Liver (tissue), 9 donors: ENCODE measurements around the gene NUBP1. TPM values are rescaled to one million over a fixed set of nuclear protein-coding genes. Genes with fewer than 3 reads are reported as not detected.
"Not testable (repeated sequence)": the region's sequence is repeated elsewhere in the genome, so short reads cannot be mapped to it uniquely, and the experiment has no call there.

ENCODE experiments used
- DNase-seq: peaks from one replicate; pipeline ENCODE4 v3.0.0-alpha.2; 2017; ENCODE audit warnings: low spot score
- H3K27ac ChIP-seq, 2 donors: one replicate each; pipeline ENCODE4 v1.7.0; 2013; ENCODE audit warnings: inconsistent platforms in 2 of 2, low read length in 2 of 2, control low read depth in 1 of 2, low read depth in 1 of 2, mild to moderate bottlenecking in 1 of 2
- H3K27me3 ChIP-seq, 4 donors: one replicate each; pipeline versions ENCODE4 v1.6.1 to v1.7.0; 2013; ENCODE audit warnings: low read length in 3 of 4, inconsistent platforms in 1 of 4, mild to moderate bottlenecking in 1 of 4, moderate library complexity in 1 of 4; ENCODE audit not compliant: control insufficient read depth in 4 of 4, insufficient read depth in 4 of 4
- H3K36me3 ChIP-seq, 4 donors: one replicate each; pipeline versions ENCODE4 v1.6.1 to v1.7.0; 2013; ENCODE audit warnings: low read length in 3 of 4, mild to moderate bottlenecking in 3 of 4, low read depth in 1 of 4, moderate library complexity in 1 of 4; ENCODE audit not compliant: control insufficient read depth in 4 of 4, insufficient read depth in 3 of 4
- H3K4me1 ChIP-seq, 4 donors: one replicate each; pipeline versions ENCODE4 v1.6.1 to v1.7.0; 2013; ENCODE audit warnings: low read length in 3 of 4, mild to moderate bottlenecking in 3 of 4, moderate library complexity in 1 of 4; ENCODE audit not compliant: control insufficient read depth in 4 of 4, insufficient read depth in 4 of 4
- H3K4me3 ChIP-seq, 3 donors: one replicate each; pipeline versions ENCODE4 v1.6.1 to v1.7.0; 2013; ENCODE audit warnings: low read length in 3 of 3, control low read depth in 1 of 3, low read depth in 1 of 3, mild to moderate bottlenecking in 1 of 3
- H3K9ac ChIP-seq, 2 donors: one replicate each; pipeline ENCODE4 v1.7.0; 2013; ENCODE audit warnings: low read length in 2 of 2, mild to moderate bottlenecking in 2 of 2, moderate library complexity in 2 of 2, control low read depth in 1 of 2, low read depth in 1 of 2
- H3K9me3 ChIP-seq, 4 donors: one replicate each; pipeline versions ENCODE4 v1.6.1 to v1.7.0; 2013; ENCODE audit warnings: low read length in 3 of 4; ENCODE audit not compliant: control insufficient read depth in 4 of 4
- CTCF ChIP-seq: fragments of 150-350 bp; IDR thresholded peaks from 2 replicates; pipeline ENCODE4 v1.5.1; 2017; ENCODE audit warnings: improper control_type of control experiment, low read depth, low read length; ENCODE audit not compliant: missing input control
- EGR1 ChIP-seq, 2 donors: IDR thresholded peaks; 2 replicates each; pipeline ENCODE4 v1.6.1; 2016 to 2018; ENCODE audit warnings: antibody characterized with exemption in 2 of 2, low read depth in 2 of 2
- HNF4A ChIP-seq, 2 donors: conservative IDR thresholded peaks; 2 replicates each; pipeline ENCODE4 v1.6.1; 2016; ENCODE audit warnings: antibody characterized with exemption in 2 of 2, mild to moderate bottlenecking in 2 of 2
- RXRA ChIP-seq, 2 donors: IDR thresholded peaks; 2 replicates each; pipeline ENCODE4 v1.6.1; 2017 to 2018; ENCODE audit warnings: antibody characterized with exemption in 2 of 2, mild to moderate bottlenecking in 1 of 2
- WGBS: extraction: QIAGEN DNeasy Blood & Tissue Kit; methylation state at CpG from one replicate; pipeline ENCODE4 v1.1.7; 2013; 5-methylcytosine and 5-hydroxymethylcytosine counted together
- polyA plus RNA-seq, 2 donors: library from polyadenylated mRNA; stranded (reverse) in 1 of 2; unstranded in 1 of 2; fragments of 200-250 nt in 1 of 2; fragments of >200 nt in 1 of 2; fragmentation: Nextera tagmentation in 1 of 2; extraction: Ambion mirVana in 1 of 2; gene quantifications; one replicate each; pipeline versions ENCODE4 v1.2.1 to v1.2.3, GENCODE V29; 2013 to 2015
- total RNA-seq, 2 donors: library from RNA; depleted of rRNA; stranded (reverse); fragments of >200 nt; gene quantifications; one replicate each; pipeline ENCODE4 v1.2.3, GENCODE V29; 2014
- TF ChIP-seq, protein P1 (sequence below): IDR thresholded peaks from 2 replicates; pipeline ENCODE4 v1.6.1; 2016; ENCODE audit warnings: antibody characterized with exemption
- TF ChIP-seq, protein P2 (sequence below): IDR thresholded peaks from 2 replicates; pipeline ENCODE4 v1.6.1; 2016; ENCODE audit warnings: antibody characterized with exemption
- donor health status: healthy.
- donor health status: healthy.
- donor health status: healthy.
- donor health status: healthy.
- donor health status: healthy.

NUBP1 gene
- total and polyA plus RNA-seq, 4 donors, result 16.6 to 22.5 (median 20.3) TPM

DNA sequence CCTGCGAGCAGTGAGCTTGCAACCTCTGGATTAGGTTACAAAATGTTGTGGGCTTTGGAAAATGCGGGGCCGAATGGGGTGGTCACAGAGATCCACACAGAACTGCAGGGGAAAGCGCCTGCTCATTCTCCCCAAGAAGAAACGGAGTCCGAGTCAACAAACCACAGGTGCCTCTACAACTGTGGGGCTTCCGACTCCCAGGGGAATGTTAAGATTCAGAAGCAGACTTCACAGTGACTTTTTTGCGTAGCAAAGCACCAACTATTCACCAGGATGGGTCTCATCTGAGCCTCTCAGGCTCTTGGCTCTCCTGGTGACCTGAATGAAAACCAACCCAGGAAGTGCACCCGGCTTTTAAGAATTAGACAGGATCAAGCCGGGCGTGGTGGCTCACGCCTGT lies 33.7 kb downstream of the NUBP1 start:
- H3K9me3 ChIP-seq, result no peaks in the 10 kb centered on the region
- no peaks in the 10 kb centered on the region for H3K27me3 ChIP-seq
- H3K36me3 ChIP-seq, result no peaks in the 10 kb centered on the region
- DNase-seq, result no peak
- 97% methylated on average over 12 of the region's 12 CpGs for WGBS
- no peak overlapping the region for H3K9ac ChIP-seq
- no peak overlapping the region for H3K27ac ChIP-seq
- H3K4me1 ChIP-seq, result no peaks in the 10 kb centered on the region
- no peak overlapping the region for H3K4me3 ChIP-seq
- TF ChIP-seq RXRA (IDR thresholded peaks at IDR 0.05), result no peak
- TF ChIP-seq, protein P1, sequence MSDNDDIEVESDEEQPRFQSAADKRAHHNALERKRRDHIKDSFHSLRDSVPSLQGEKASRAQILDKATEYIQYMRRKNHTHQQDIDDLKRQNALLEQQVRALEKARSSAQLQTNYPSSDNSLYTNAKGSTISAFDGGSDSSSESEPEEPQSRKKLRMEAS, result no peak
- no peak for TF ChIP-seq CTCF
- no peak for TF ChIP-seq HNF4A (conservative IDR thresholded peaks at IDR 0.05)

DNA sequence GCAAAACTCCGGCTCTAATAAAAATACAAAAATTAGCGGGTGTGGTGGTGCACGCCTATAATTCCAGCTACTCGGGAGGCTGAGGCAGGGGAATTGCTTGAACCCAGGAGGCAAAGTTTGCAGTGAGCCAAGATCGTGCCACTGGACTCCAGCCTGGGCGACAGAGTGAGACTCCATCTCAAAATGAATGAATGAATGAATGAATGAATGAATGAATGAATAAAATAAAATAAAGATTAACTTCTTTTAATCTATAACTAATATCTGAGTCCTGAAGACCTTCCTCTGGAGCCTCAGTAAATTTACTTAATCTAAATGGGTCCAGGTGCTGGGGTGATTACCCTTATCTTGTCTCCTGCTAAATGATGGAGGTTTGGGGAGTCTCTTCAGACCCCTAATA lies 36.3 kb downstream of the NUBP1 start:
- not testable (repeated sequence) for H3K9me3 ChIP-seq, H3K36me3 ChIP-seq, H3K27me3 ChIP-seq, H3K27ac ChIP-seq, H3K4me1 ChIP-seq, DNase-seq, H3K9ac ChIP-seq, H3K4me3 ChIP-seq
- WGBS, result 96% methylated on average over 6 of the region's 6 CpGs

- H3K27me3 ChIP-seq, result no peaks in the 10 kb centered on the region
- no peaks in the 10 kb centered on the region for H3K36me3 ChIP-seq
- no peak for TF ChIP-seq CTCF
- TF ChIP-seq EGR1 (IDR thresholded peaks at IDR 0.05; ENCODE audit: low read depth in 2 of 2), result no peak
- TF ChIP-seq, protein P2, sequence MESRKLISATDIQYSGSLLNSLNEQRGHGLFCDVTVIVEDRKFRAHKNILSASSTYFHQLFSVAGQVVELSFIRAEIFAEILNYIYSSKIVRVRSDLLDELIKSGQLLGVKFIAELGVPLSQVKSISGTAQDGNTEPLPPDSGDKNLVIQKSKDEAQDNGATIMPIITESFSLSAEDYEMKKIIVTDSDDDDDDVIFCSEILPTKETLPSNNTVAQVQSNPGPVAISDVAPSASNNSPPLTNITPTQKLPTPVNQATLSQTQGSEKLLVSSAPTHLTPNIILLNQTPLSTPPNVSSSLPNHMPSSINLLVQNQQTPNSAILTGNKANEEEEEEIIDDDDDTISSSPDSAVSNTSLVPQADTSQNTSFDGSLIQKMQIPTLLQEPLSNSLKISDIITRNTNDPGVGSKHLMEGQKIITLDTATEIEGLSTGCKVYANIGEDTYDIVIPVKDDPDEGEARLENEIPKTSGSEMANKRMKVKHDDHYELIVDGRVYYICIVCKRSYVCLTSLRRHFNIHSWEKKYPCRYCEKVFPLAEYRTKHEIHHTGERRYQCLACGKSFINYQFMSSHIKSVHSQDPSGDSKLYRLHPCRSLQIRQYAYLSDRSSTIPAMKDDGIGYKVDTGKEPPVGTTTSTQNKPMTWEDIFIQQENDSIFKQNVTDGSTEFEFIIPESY, result no peak
- H3K4me3 ChIP-seq, result no peak overlapping the region
- H3K9ac ChIP-seq, result no peak overlapping the region
- no peaks in the 10 kb centered on the region for H3K4me1 ChIP-seq
- H3K27ac ChIP-seq, result no peak overlapping the region
- no peak for DNase-seq
- whole genome bisulfite sequencing, result 90% methylated on average over 4 of the region's 4 CpGs
- no peaks in the 10 kb centered on the region for H3K9me3 ChIP-seq
Measured at GRCh38 chr16:10780628-10781027, 37.0 kb downstream of the NUBP1 start.
